GM23248 (cell line): ENCODE data around the gene RFK. TPM values are rescaled to one million over a fixed set of nuclear protein-coding genes. Genes with fewer than 3 reads are reported as not detected.

ENCODE experiments used
- DNase-seq: peaks from one replicate; pipeline ENCODE4 v3.0.0-alpha.2; 2015
- H2AFZ ChIP-seq: fragments of 200-600 bp; sonication (generic); 2 replicates; pipeline ENCODE4 v1.6.1; 2016; ENCODE audit warnings: antibody characterized with exemption
- H3F3A ChIP-seq: fragments of 200-600 bp; sonication (generic); 2 replicates; pipeline ENCODE4 v1.6.1; 2016; ENCODE audit warnings: mild to moderate bottlenecking, antibody characterized with exemption, mixed run types; ENCODE audit not compliant: insufficient read depth
- H3K27ac ChIP-seq: fragments of 200-600 bp; sonication (generic); 2 replicates; pipeline ENCODE4 v1.5.1; 2016; ENCODE audit warnings: mild to moderate bottlenecking
- H3K27me3 ChIP-seq: fragments of 200-600 bp; sonication (generic); replicated peaks from 2 replicates; pipeline ENCODE4 v1.6.1; 2016; ENCODE audit warnings: mild to moderate bottlenecking; ENCODE audit not compliant: insufficient read depth
- H3K36me3 ChIP-seq: fragments of 200-600 bp; sonication (generic); 2 replicates; pipeline ENCODE4 v1.6.1; 2016; ENCODE audit warnings: low read depth, mild to moderate bottlenecking
- H3K4me1 ChIP-seq: fragments of 200-600 bp; sonication (generic); 2 replicates; pipeline ENCODE4 v1.6.1; 2016; ENCODE audit warnings: mild to moderate bottlenecking; ENCODE audit not compliant: insufficient read depth
- H3K4me2 ChIP-seq: fragments of 200-600 bp; sonication (generic); one replicate; pipeline ENCODE4 v1.6.1; 2016; ENCODE audit warnings: mild to moderate bottlenecking; ENCODE audit not compliant: unreplicated experiment
- H3K4me3 ChIP-seq: fragments of 200-600 bp; sonication (generic); 2 replicates; pipeline ENCODE4 v1.5.1; 2016; ENCODE audit warnings: mild to moderate bottlenecking
- H3K79me2 ChIP-seq: fragments of 200-600 bp; sonication (generic); 2 replicates; pipeline ENCODE4 v1.6.1; 2016; ENCODE audit warnings: mild to moderate bottlenecking; ENCODE audit not compliant: insufficient read depth
- H3K9ac ChIP-seq: fragments of 200-600 bp; sonication (generic); 2 replicates; pipeline ENCODE4 v1.6.1; 2016; ENCODE audit warnings: mild to moderate bottlenecking
- H3K9me2 ChIP-seq: fragments of 200-600 bp; sonication (generic); 2 replicates; pipeline ENCODE4 v1.6.1; 2016; ENCODE audit warnings: mixed run types, mild to moderate bottlenecking, moderate library complexity; ENCODE audit not compliant: insufficient read depth
- H3K9me3 ChIP-seq: fragments of 200-600 bp; sonication (generic); one replicate; pipeline ENCODE4 v1.6.1; 2017; ENCODE audit warnings: low read depth
- H4K20me1 ChIP-seq: fragments of 200-600 bp; sonication (generic); 2 replicates; pipeline ENCODE4 v1.6.0; 2016; ENCODE audit not compliant: insufficient read depth
- EZH2 ChIP-seq: fragments of 200-600 bp; sonication (generic); IDR thresholded peaks from 2 replicates; pipeline ENCODE4 v1.6.1; 2018; ENCODE audit warnings: antibody characterized with exemption, mild to moderate bottlenecking; ENCODE audit not compliant: insufficient read depth, poor library complexity, severe bottlenecking
- EZH2phosphoT487 ChIP-seq: fragments of 200-600 bp; sonication (generic); IDR thresholded peaks from 2 replicates; pipeline ENCODE4 v1.6.1; 2018; ENCODE audit warnings: antibody characterized with exemption, moderate library complexity, mild to moderate bottlenecking, low read depth; ENCODE audit not compliant: insufficient read depth
- WGBS, 2 experiments: methylation state at CpG; one replicate each; pipeline ENCODE4 v1.1.6; 2015 to 2017; ENCODE audit warnings: low lambda C conversion rate in 2 of 2, low coverage in 1 of 2; ENCODE audit errors: missing lambda C conversion rate in 2 of 2; 5-methylcytosine and 5-hydroxymethylcytosine counted together
- in situ Hi-C: fragments of 300-500 bp; cut with MboI; formaldehyde crosslinking; loops from 2 replicates; pipeline ENCODE4 v1.15.0; 2020
- polyA plus RNA-seq: library from polyadenylated mRNA; unstranded; fragments of >200 nt; fragmentation: Nextera tagmentation; extraction: Ambion mirVana; gene quantifications from 2 replicates; pipeline ENCODE4 v1.2.1, GENCODE V29; 2016
- total RNA-seq: library from RNA; depleted of rRNA; stranded (reverse); fragments of >200 nt; shearing (Covaris generic); gene quantifications from 2 replicates; pipeline ENCODE4 v1.2.3, GENCODE V29; 2014

The RFK gene
- total and polyA plus RNA-seq, 2 experiments from 2014 or later, result 16.6 to 20.0 TPM

DNA sequence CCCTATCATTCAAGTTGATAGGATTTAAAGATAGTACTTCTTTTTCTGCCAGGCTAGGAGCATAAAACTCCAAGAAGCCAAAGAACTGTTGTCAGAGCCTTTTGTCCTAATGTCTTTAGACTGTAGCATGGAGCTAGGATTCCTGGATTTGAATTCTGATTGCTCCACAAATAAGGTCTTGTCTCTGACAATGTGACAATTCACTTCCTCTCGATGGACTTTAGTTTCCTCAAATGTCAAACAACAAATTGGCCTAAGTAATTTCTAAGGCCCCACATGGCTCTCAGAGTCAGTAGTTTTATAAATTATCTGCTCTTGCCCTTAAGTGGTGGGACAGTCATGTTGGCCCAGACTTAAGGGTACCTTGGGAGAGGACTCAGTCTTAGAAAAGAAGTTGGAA lies 36.7 kb downstream of the RFK start:
- in situ Hi-C loops, result no loop called here

DNA sequence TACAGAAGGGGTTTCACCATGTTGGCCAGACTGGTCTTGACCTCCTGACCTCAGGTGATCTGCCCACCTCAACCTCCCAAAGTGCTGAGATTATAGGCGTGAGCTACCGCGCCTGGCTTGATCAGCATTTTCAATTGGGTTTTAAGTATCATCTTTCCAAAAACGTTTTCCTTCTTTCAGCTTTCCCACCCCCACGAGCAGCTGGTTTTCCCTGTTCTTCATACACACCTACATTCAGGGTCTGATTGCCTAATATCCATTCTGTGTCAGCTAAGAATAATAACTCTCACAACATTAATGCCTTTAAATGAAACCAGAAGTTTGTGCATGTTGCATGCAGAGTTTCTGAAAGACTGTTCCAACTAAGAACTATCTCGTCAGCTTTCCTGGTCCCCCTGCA lies 38.3 kb downstream of the RFK start:
- in situ Hi-C loops, result no loop called here
- Histone ChIP-seq H3K4me1 (no peaks in the 10 kb centered on the region), H3K4me3 (no peak overlapping the region), H2AFZ (no peak overlapping the region), H3K9me2 (no peaks in the 10 kb centered on the region), H3K79me2 (no peaks in the 10 kb centered on the region), H3K27me3 (no peaks in the 10 kb centered on the region), H4K20me1 (no peaks in the 10 kb centered on the region), H3K4me2 (no peak overlapping the region), H3F3A (no peaks in the 10 kb centered on the region), H3K36me3 (no peaks in the 10 kb centered on the region), H3K9me3 (no peaks in the 10 kb centered on the region), H3K9ac (no peak overlapping the region), H3K27ac (no peak overlapping the region)
- DNase-seq, result no peak
- 57 to 58% methylated on average over 6 of the region's 6 CpGs for WGBS, 2 experiments
- TF ChIP-seq EZH2phosphoT487 (no peak), EZH2 (no peak)

More for the DNA sequence above, 36.7 kb downstream of the RFK start:
- Histone ChIP-seq H3K36me3 (no peaks in the 10 kb centered on the region), H3K27me3 (no peaks in the 10 kb centered on the region), H3K27ac (no peak overlapping the region), H2AFZ (no peak overlapping the region), H3K9me2 (no peaks in the 10 kb centered on the region), H3F3A (no peaks in the 10 kb centered on the region), H3K9ac (no peak overlapping the region), H3K4me3 (no peak overlapping the region), H3K4me1 (no peaks in the 10 kb centered on the region), H4K20me1 (no peaks in the 10 kb centered on the region), H3K79me2 (no peaks in the 10 kb centered on the region), H3K9me3 (no peaks in the 10 kb centered on the region), H3K4me2 (no peak overlapping the region)
- 31 to 50% methylated on average over 1 of the region's 1 CpG for WGBS, 2 experiments
- no peak for DNase-seq
- no peak for TF ChIP-seq EZH2
- TF ChIP-seq EZH2phosphoT487, result no peak

DNA sequence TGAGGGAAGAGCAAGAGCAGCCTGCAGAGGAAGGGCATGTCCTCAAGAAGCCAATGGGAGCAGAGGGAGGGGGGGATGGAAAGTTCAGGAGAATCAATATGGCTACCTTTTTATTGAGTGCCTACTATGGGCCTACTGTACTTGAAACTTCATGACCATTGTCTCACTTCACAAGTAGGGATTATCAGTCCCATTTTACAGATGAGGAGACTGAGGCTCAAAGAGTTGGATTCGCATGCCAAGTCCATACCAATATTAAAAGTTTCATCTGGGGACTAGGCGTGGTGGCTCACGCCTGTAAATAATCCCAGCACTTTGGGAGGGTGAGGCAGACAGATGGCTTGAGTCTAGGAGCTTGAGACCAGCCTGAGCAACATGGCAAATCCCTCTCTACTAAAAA lies 40.0 kb downstream of the RFK start:
- Histone ChIP-seq H3K4me2 (no peak overlapping the region), H3K9me2 (no peaks in the 10 kb centered on the region), H3K79me2 (no peaks in the 10 kb centered on the region), H4K20me1 (no peaks in the 10 kb centered on the region), H3K9me3 (no peaks in the 10 kb centered on the region), H3K36me3 (no peaks in the 10 kb centered on the region), H3K4me3 (no peak overlapping the region), H3K9ac (no peak overlapping the region), H3K27ac (no peak overlapping the region), H3K4me1 (no peaks in the 10 kb centered on the region), H3K27me3 (no peaks in the 10 kb centered on the region), H3F3A (no peaks in the 10 kb centered on the region), H2AFZ (no peak overlapping the region)
- TF ChIP-seq EZH2phosphoT487 (no peak), EZH2 (no peak)
- no peak for DNase-seq
- in situ Hi-C loops, result no loop called here
- 59 to 60% methylated on average over 3 of the region's 3 CpGs for WGBS, 2 experiments

DNA sequence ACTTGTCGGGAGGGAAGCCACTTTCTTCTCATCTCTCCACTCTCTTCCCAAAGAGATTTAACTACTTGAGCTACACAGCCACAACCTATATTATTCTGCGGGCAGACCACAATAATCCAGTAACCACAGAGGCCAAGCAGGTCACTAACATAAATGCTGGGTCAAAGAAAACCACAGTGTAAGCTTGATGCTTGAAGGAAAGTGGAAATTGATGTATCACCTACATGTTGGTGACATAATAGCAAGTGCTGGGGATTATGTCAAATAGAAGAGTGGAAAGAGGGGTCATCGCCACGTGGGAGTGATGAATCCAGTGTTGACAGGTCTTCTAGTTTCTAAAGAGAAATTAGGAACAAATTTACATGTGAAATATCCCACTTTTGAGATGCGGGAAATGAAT lies 40.9 kb downstream of the RFK start:
- WGBS, 2 experiments, result 52 to 53% methylated on average over 5 of the region's 5 CpGs
- Histone ChIP-seq H3K4me3 (no peak overlapping the region), H4K20me1 (no peaks in the 10 kb centered on the region), H3F3A (no peaks in the 10 kb centered on the region), H3K79me2 (no peaks in the 10 kb centered on the region), H3K9me2 (no peaks in the 10 kb centered on the region), H2AFZ (no peak overlapping the region), H3K36me3 (no peaks in the 10 kb centered on the region), H3K4me1 (no peaks in the 10 kb centered on the region), H3K27ac (no peak overlapping the region), H3K9ac (no peak overlapping the region), H3K9me3 (no peaks in the 10 kb centered on the region), H3K27me3 (no peaks in the 10 kb centered on the region), H3K4me2 (no peak overlapping the region)
- no peak for TF ChIP-seq EZH2
- no peak for TF ChIP-seq EZH2phosphoT487
- no peak for DNase-seq
- in situ Hi-C loops, result no loop called here

- Histone ChIP-seq H3F3A (no peaks in the 10 kb centered on the region), H3K36me3 (no peaks in the 10 kb centered on the region), H3K27me3 (no peaks in the 10 kb centered on the region), H2AFZ (no peak overlapping the region), H3K79me2 (no peaks in the 10 kb centered on the region), H3K27ac (no peak overlapping the region), H3K4me2 (no peak overlapping the region), H3K4me1 (no peaks in the 10 kb centered on the region), H4K20me1 (no peaks in the 10 kb centered on the region), H3K9ac (no peak overlapping the region), H3K9me3 (no peaks in the 10 kb centered on the region), H3K4me3 (no peak overlapping the region), H3K9me2 (no peaks in the 10 kb centered on the region)
- in situ Hi-C loops, result no loop called here
- TF ChIP-seq EZH2phosphoT487 (no peak), EZH2 (no peak)
- WGBS, 2 experiments, result 45 to 52% methylated on average over 4 of the region's 4 CpGs
- no peak for DNase-seq
These were observed 42.1 kb downstream of the RFK start for GRCh38 chr9:76352026-76352620.
